Measurements from ENCODE around the gene ZBTB24. TPM values are rescaled to one million over a fixed set of nuclear protein-coding genes. Genes with fewer than 3 reads are reported as not detected.

The ZBTB24 gene
- total and polyA plus RNA-seq, 2 of the 13 experiments (the other 11 are each of a cell fraction or from before 2014, with no cell fraction given): 1.5 to 6.2 TPM

- TF ChIP-seq PATZ1 (CRISPR knock-in tag; IDR thresholded peaks at IDR 0.05): no peak
- peak; percentile 73; the same call in 1 of the 2 replicates for TF ChIP-seq ZNF382 (CRISPR knock-in tag; IDR thresholded peaks at IDR 0.05; ENCODE audit: borderline replicate concordance)
Measured at GRCh38 chr6:109478841-109479624, 4.0 kb downstream of the ZBTB24 start (continued).

DNA sequence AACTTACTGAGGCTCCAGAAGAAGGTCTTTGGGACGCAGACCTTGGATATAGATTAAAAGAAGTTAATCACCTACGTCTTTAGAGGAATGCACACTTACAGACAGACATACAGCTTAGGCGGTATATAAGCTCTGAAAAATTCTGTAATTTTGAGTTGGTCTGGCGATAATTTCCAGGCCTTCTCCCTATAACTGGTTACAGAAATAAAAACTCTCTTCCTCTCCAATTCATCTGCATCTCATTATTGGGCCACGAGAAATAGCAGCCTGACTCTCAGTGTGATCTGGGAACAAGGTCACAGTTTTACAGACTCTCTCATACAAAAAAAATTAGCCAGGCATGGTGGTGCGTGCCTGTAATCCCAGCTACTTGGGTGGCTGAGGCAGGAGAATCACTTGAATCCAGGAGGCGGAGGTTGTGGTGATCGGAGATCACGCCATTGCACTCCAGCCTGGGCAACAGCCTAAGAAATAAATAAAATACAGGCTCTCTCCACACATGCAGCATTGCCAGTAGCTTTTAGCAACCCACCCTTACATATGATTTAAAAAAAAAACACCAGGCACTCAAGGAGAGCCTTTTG, 4.7 kb downstream of the ZBTB24 start:
- BruUV-seq (replicated peaks): no TSS peak
- Histone ChIP-seq H3K9ac (ENCODE audit: insufficient read depth, low read depth, low read length) (no peak overlapping the region), H2AFZ (ENCODE audit: low read length) (no peak overlapping the region), H3K4me1 (ENCODE audit: insufficient read depth, low read length) (peaks cover 63% of the 10 kb centered on the region), H3K4me3 (replicated peaks in 1 of 3; ENCODE audit: insufficient read depth in 1 of 3, low read depth in 2 of 3, low read length in 3 of 3) (peak overlapping the region in 2 of 3 experiments; percentile 1 to 25; a peak in 2 of 6 replicates), H3K79me2 (ENCODE audit: insufficient read depth, low read length) (peaks cover 22% of the 10 kb centered on the region), H3K4me2 (ENCODE audit: low read depth, low read length) (peak overlapping the region; percentile 65), H3K9me3 (ENCODE audit: low read length) (no peaks in the 10 kb centered on the region), H3K36me3 (replicated peaks in 1 of 2; ENCODE audit: control insufficient read depth in 1 of 2, insufficient read depth in 2 of 2, low read length in 2 of 2) (peaks cover 7 to 27% of the 10 kb centered on the region in 2 experiments; a peak in 4 of 5 replicates), H4K20me1 (ENCODE audit: insufficient read depth, low read length) (no peaks in the 10 kb centered on the region), H3K27ac (ENCODE audit: extremely low read length, insufficient read depth, low read length) (peak overlapping the region; percentile 36), H3K27me3 (ENCODE audit: control insufficient read depth in 1 of 2, insufficient read depth in 2 of 2, low read length in 2 of 2) (no peaks in the 10 kb centered on the region)
- 0 out of 2 replicates have a peak, but pooled peaks have one; percentile 28 for TF ChIP-seq ZBTB38 (CRISPR knock-in tag; IDR thresholded peaks at IDR 0.05)
- TF ChIP-seq ZMAT3 (CRISPR knock-in tag; conservative IDR thresholded peaks at IDR 0.05): no peak
- in situ Hi-C loops (cut with HindIII; ENCODE audit: extremely low pct_ligation_motif_present, low pct_unique_long_range_greater_than_20kb): no loop called here
- intact Hi-C loops (cut with micrococcal nuclease; ENCODE audit: unreplicated experiment): loop anchor here (2.0 kb wide), 1 partner anchor 38 kb away; the partner anchor contains the start of genes PPIL6 and SMPD2
- no peak for ATAC-seq
- ChIA-PET CTCF (ENCODE audit: low intra/inter-chr PET ratio, low total read pairs) (no interaction called here), POLR2A (no interaction called here)
- FAIRE-seq: no peak
- WGBS (ENCODE audit: low lambda C conversion rate): 77% methylated on average over 9 of the region's 9 CpGs
- DNase-seq (ENCODE audit: low spot score): no peak
